Psoas muscle (tissue), 8 donors: ENCODE results near the gene NUDT19. TPM values are rescaled to one million over a fixed set of nuclear protein-coding genes. Genes with fewer than 3 reads are reported as not detected.
"Not testable (repeated sequence)": the region's sequence is repeated elsewhere in the genome, so short reads cannot be mapped to it uniquely, and the experiment has no call there.

Source experiments
- ATAC-seq, 4 donors: fragments of 200-7000 bp; cut with Tn5 transposase; one replicate each; pipeline ENCODE4 v1.9.1; 2020; ENCODE audit warnings: moderate library complexity in 3 of 4, mild to moderate bottlenecking in 2 of 4
- DNase-seq, 2 donors: peaks; one replicate each; pipeline ENCODE4 v3.0.0-alpha.2; 2020
- H3K27ac ChIP-seq: fragments of 200-600 bp; one replicate; pipeline ENCODE4 v1.8.0; 2022
- H3K27me3 ChIP-seq, 3 donors: fragments of 200-600 bp in 1 of 3; one replicate each; pipeline versions ENCODE4 v1.6.1 to v1.8.0; 2013 to 2022; ENCODE audit warnings: low read length in 2 of 3, mild to moderate bottlenecking in 2 of 3, moderate library complexity in 1 of 3; ENCODE audit not compliant: insufficient read depth in 3 of 3
- H3K36me3 ChIP-seq, 2 donors: fragments of 200-600 bp in 1 of 2; one replicate each; pipeline versions ENCODE4 v1.6.1 to v1.8.0; 2013 to 2022; ENCODE audit warnings: low read depth in 1 of 2, mild to moderate bottlenecking in 1 of 2, moderate library complexity in 1 of 2; ENCODE audit not compliant: insufficient read depth in 1 of 2
- H3K4me1 ChIP-seq: fragments of 200-600 bp; one replicate; pipeline ENCODE4 v1.8.0; 2022
- H3K4me3 ChIP-seq: fragments of 200-600 bp; one replicate; pipeline ENCODE4 v1.8.0; 2022; ENCODE audit warnings: mild to moderate bottlenecking
- H3K9me3 ChIP-seq: fragments of 200-600 bp; one replicate; pipeline ENCODE4 v1.8.0; 2022
- WGBS, 3 donors: extraction: QIAGEN DNeasy Blood & Tissue Kit; methylation state at CpG; one replicate each; pipeline versions ENCODE4 v1.1.6 to v1.1.7; 2013; 5-methylcytosine and 5-hydroxymethylcytosine counted together
- intact Hi-C, 2 donors: fragments of 100-400 bp; cut with DNase I; formaldehyde crosslinking; loops; one replicate each; pipeline versions ENCODE4 v1.11.0 to v1.14.2; 2022
- polyA plus RNA-seq, 3 donors: library from polyadenylated mRNA; stranded (reverse); fragments of 200-250 nt; gene quantifications; one replicate each; pipeline ENCODE4 v1.2.3, GENCODE V29; 2013
- total RNA-seq, 4 donors: library from RNA; stranded (reverse); fragmentation: NEBNext Ultra II Directional in 2 of 4; extraction: Animal tissue kit (Norgen Biotek cat#: 25700) in 2 of 4; gene quantifications; one replicate each; pipeline versions ENCODE4 v1.2.1 to v1.2.4, GENCODE V29; 2021 to 2023
- TF ChIP-seq, protein P1 (sequence below): fragments of 200-600 bp; IDR thresholded peaks from one replicate; pipeline ENCODE4 v1.8.0; 2022; ENCODE audit warnings: antibody characterized with exemption
- donor health status: healthy with polysubstance abuse.
- donor health status: DM: no; HTN: no; CAD: no; lungs with moderate emphysema.
- donor health status: Bipolar disorder and iron deficiency.
- donor health status: healthy.
- donor health status: DM: yes; HTN: yes; CAD: no.
- donor health status: DM: no; HTN: no; CAD: no.
- donor health status: DM: no; HTN: no; CAD: no.
- donor health status: DM: yes; HTN: yes; CAD: no.

NUDT19 gene
- total and polyA plus RNA-seq, 7 donors = 10.7 to 27.5 (median 17.4) TPM

DNA sequence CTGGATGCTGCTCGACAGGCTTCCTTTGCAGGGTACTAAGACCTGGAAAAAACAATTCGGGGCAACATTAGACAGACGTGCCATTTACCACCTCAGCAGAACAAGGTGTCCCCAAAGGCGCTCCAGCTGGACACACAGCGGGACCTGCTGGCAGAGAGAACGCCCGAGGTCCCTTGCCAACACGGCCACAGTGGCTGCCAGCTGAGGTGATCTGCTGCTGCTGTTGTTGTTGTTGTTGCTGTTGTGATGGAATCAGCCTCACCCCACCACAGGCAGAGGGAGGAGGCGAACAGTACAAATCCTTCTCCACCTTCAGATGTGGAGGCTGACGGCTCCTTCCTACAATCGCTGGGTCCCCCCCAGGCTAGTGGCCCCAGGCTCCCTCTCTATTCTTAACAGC, 41.9 kb upstream of the NUDT19 start:
- TF ChIP-seq, protein P1, sequence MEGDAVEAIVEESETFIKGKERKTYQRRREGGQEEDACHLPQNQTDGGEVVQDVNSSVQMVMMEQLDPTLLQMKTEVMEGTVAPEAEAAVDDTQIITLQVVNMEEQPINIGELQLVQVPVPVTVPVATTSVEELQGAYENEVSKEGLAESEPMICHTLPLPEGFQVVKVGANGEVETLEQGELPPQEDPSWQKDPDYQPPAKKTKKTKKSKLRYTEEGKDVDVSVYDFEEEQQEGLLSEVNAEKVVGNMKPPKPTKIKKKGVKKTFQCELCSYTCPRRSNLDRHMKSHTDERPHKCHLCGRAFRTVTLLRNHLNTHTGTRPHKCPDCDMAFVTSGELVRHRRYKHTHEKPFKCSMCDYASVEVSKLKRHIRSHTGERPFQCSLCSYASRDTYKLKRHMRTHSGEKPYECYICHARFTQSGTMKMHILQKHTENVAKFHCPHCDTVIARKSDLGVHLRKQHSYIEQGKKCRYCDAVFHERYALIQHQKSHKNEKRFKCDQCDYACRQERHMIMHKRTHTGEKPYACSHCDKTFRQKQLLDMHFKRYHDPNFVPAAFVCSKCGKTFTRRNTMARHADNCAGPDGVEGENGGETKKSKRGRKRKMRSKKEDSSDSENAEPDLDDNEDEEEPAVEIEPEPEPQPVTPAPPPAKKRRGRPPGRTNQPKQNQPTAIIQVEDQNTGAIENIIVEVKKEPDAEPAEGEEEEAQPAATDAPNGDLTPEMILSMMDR = no peak
- intact Hi-C loops = loop anchor here in 1 of 2 donors (5.0 kb wide), 1 partner anchor 52 kb away; no protein-coding TSS in a partner anchor
- peak; percentile 53 to 91 for DNase-seq
- Histone ChIP-seq H3K4me1 (peaks cover 17% of the 10 kb centered on the region), H3K36me3 (peaks cover 0 to 50% of the 10 kb centered on the region in 2 donors), H3K27me3 (no peaks in the 10 kb centered on the region), H3K9me3 (no peaks in the 10 kb centered on the region), H3K4me3 (no peak overlapping the region), H3K27ac (peak overlapping the region; percentile 30)
- peak; percentile 51 to 93 (median 86) for ATAC-seq
- WGBS, 3 donors = 34 to 61% (median 52%) methylated on average over 11 of the region's 11 CpGs

DNA sequence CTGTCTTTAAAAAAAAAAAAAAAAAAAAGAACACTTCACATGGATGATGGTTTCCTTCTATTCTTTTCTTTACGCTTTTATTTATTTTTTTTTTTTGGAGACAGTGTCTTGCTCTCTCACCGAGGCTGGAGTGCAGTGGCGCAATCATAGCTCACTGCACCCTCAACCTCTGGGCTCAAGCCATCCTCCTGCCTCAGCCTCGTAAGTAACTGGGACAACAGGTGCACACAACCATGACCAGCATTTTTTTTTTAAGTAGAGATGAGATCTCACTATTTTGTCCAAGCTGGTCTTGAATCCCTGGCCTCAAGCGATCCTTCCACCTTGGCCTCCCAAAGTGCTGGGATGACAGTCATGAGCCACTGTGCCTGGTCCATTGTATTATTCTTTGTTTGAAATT, 41.0 kb upstream of the NUDT19 start:
- intact Hi-C loops = no loop called here
- TF ChIP-seq, protein P1 = no peak
- 48 to 73% (median 69%) methylated on average over 5 of the region's 5 CpGs for WGBS, 3 donors
- Histone ChIP-seq H3K27ac (no peak overlapping the region), H3K4me3 (no peak overlapping the region), H3K36me3 (peaks cover 0 to 47% of the 10 kb centered on the region in 2 donors), H3K4me1 (peaks cover 17% of the 10 kb centered on the region), H3K27me3 (no peaks in the 10 kb centered on the region), H3K9me3 (no peaks in the 10 kb centered on the region)
- ATAC-seq = peak in 3 of 4 donors; percentile 38 to 50 (median 45)
- no peak for DNase-seq

DNA sequence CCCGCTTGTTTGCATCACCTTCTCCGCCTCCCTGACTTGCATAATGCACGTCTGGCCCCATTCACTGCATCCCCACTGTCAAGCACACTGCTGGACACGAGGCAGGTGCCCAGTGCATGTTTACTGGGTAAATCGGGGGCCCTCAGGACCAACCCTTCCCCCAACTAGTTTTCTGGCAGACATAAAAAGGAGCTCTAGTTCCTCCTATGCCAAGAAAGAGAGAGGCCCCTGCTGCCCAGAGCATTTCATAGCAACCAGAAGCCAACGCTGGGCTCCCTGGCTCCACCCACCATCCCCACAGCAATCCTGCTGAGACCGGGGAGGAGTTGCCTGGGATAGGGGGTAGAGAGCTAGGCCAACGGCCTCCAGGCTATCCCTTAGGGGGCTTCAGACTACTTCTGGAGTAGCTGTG, 39.9 kb upstream of the NUDT19 start:
- peaks cover 0 to 47% of the 10 kb centered on the region in 2 donors for H3K36me3 ChIP-seq
- H3K4me1 ChIP-seq = peaks cover 17% of the 10 kb centered on the region
- intact Hi-C loops = no loop called here
- DNase-seq (no peak), ATAC-seq (peak; percentile 11 to 53 (median 31))
- no peak overlapping the region for H3K27ac ChIP-seq
- H3K9me3 ChIP-seq = no peaks in the 10 kb centered on the region
- no peaks in the 10 kb centered on the region for H3K27me3 ChIP-seq
- 38 to 71% (median 44%) methylated on average over 8 of the region's 8 CpGs for WGBS, 3 donors
- no peak overlapping the region for H3K4me3 ChIP-seq
- TF ChIP-seq, protein P1 = no peak

DNA sequence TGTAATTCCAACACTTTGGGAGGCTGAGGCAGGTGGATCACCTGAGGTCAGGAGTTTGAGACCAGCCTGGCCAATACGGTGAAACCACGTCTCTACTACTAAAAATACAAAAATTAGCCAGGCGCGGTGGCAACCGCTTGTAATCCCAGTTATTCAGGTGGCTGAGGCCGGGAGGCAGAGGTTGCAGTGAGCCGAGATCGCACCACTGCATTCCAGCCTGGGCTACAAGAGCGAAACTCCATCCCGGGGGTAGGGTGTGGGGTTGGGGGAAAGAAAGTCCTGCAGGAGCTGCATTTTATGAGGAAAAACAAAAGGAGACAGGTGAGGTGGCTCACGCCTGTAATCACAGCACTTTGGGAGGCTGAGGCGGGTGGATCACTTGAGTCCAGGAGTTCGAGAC, 39.3 kb upstream of the NUDT19 start:
- H3K36me3 ChIP-seq = peaks cover 0 to 46% of the 10 kb centered on the region in 2 donors
- ATAC-seq, H3K27me3 ChIP-seq, intact Hi-C loops, H3K4me3 ChIP-seq, H3K9me3 ChIP-seq, DNase-seq, H3K27ac ChIP-seq: not testable (repeated sequence)
- WGBS, 3 donors = 86 to 96% (median 92%) methylated on average over 13 of the region's 13 CpGs
- H3K4me1 ChIP-seq = peaks cover 17% of the 10 kb centered on the region

DNA sequence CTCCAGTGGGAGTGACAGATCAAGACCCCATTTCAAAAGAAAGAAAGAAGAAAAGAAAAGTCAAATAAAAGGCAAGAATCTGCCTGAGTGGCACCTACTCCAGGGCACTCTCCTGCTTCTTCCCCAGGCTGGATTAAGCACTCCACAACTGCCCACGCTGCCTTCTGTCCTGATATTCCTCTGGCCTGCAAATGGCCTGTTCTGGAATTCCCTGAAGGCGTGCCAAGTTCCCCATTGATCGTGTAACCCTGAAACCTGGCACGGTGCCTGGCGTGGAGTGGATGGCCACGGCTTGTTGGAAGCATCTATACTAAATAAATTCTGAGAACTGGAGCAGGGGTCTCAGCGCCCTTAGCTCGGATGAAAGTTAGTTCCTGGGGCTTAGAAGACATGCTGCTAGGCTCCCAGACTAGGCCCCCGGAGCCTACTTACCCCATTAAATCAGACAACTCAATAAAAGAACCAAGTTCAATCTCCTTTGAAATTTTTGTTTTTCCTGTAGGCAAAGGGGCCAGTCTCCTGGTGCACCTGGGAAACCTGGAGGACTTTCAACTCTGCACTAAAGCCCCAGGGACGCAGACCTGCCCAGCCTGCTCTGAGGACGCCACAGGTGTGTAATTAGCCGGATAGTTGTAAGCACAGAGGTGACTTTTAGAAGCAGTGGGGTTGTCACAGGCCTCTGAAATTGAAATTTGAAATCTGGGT, 38.6 kb upstream of the NUDT19 start:
- intact Hi-C loops = no loop called here
- TF ChIP-seq, protein P1 = no peak
- DNase-seq = peak; percentile 50 to 72
- Histone ChIP-seq H3K4me3 (no peak overlapping the region), H3K9me3 (no peaks in the 10 kb centered on the region), H3K36me3 (peaks cover 0 to 41% of the 10 kb centered on the region in 2 donors), H3K27me3 (no peaks in the 10 kb centered on the region), H3K27ac (no peak overlapping the region), H3K4me1 (peaks cover 17% of the 10 kb centered on the region)
- WGBS, 3 donors = 51 to 53% (median 51%) methylated on average over 12 of the region's 12 CpGs
- no peak for ATAC-seq
